Duodenal mucosa (tissue), 2 donors: ENCODE data around the gene HBS1L.

Experiments
- H3K27ac ChIP-seq: one replicate; pipeline ENCODE4 v1.7.0; 2013; ENCODE audit warnings: low read depth, low read length
- H3K27me3 ChIP-seq, 2 donors: one replicate each; pipeline ENCODE4 v1.7.0; 2013; ENCODE audit warnings: low read length in 2 of 2, control low read depth in 1 of 2; ENCODE audit not compliant: insufficient read depth in 2 of 2, control insufficient read depth in 1 of 2
- H3K36me3 ChIP-seq, 2 donors: one replicate each; pipeline ENCODE4 v1.7.0; 2013; ENCODE audit warnings: low read length in 2 of 2, control low read depth in 1 of 2; ENCODE audit not compliant: insufficient read depth in 2 of 2, control insufficient read depth in 1 of 2
- H3K4me1 ChIP-seq, 2 donors: one replicate each; pipeline ENCODE4 v1.7.0; 2013; ENCODE audit warnings: low read length in 2 of 2, control low read depth in 1 of 2; ENCODE audit not compliant: insufficient read depth in 2 of 2, control insufficient read depth in 1 of 2
- H3K4me3 ChIP-seq, 2 donors: one replicate each; pipeline ENCODE4 v1.7.0; 2013; ENCODE audit warnings: low read length in 2 of 2, low read depth in 1 of 2
- H3K9ac ChIP-seq, 2 donors: one replicate each; pipeline ENCODE4 v1.7.0; 2013; ENCODE audit warnings: low read length in 2 of 2, low read depth in 1 of 2
- H3K9me3 ChIP-seq, 2 donors: one replicate each; pipeline ENCODE4 v1.7.0; 2013; ENCODE audit warnings: low read length in 2 of 2, control low read depth in 1 of 2; ENCODE audit not compliant: control insufficient read depth in 1 of 2

HBS1L gene

DNA sequence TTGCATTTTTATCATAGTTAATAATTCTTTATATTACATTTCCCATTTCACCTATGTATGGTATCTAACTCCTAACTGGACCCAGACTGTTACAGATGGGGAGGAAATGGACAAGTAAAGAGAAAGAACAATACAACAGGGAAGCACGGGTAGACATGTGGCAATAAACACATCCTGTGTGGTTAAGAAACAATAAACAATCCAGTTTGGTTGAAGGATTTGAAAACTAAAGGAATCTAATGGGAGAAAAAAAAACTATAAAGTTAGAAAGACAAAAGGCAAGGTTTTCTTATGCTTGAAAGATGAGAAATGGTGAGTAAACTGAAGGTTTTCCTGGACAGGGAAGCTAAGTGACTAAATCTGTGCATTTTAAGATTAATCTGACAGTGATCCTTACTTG, 69.8 kb downstream of the HBS1L start:
- peaks cover 24 to 29% of the 10 kb centered on the region in 2 donors for H3K36me3 ChIP-seq
- no peaks in the 10 kb centered on the region for H3K9me3 ChIP-seq
- H3K4me1 ChIP-seq: no peaks in the 10 kb centered on the region
- H3K9ac ChIP-seq: no peak overlapping the region
- H3K27ac ChIP-seq: no peak overlapping the region
- no peaks in the 10 kb centered on the region for H3K27me3 ChIP-seq
- no peak overlapping the region for H3K4me3 ChIP-seq

DNA sequence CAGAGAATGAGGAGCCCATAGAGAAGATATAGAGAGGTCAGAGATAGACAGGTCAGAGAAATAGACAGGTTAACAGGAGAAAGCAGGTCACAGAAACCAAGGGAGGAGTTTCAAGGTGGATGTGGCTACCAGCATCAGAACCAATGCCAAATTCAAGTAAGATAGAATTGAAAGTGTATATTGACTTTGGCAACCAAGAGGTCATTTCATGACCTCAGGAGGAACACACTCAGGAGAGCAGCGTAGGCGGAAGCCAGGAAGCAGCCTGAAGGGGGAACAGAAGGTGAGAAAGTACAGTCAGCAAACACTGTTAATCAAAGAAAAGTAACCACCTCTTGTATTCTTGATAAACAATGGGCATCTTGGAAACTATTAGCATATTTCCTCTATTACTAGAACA, 70.8 kb downstream of the HBS1L start:
- H3K9me3 ChIP-seq: no peaks in the 10 kb centered on the region
- H3K9ac ChIP-seq: no peak overlapping the region
- no peaks in the 10 kb centered on the region for H3K27me3 ChIP-seq
- no peaks in the 10 kb centered on the region for H3K4me1 ChIP-seq
- no peak overlapping the region for H3K27ac ChIP-seq
- H3K4me3 ChIP-seq: no peak overlapping the region
- peaks cover 27 to 36% of the 10 kb centered on the region in 2 donors for H3K36me3 ChIP-seq

- no peaks in the 10 kb centered on the region for H3K27me3 ChIP-seq
- peaks cover 30 to 42% of the 10 kb centered on the region in 2 donors for H3K36me3 ChIP-seq
- no peak overlapping the region for H3K4me3 ChIP-seq
- no peaks in the 10 kb centered on the region for H3K4me1 ChIP-seq
- H3K27ac ChIP-seq: no peak overlapping the region
- no peaks in the 10 kb centered on the region for H3K9me3 ChIP-seq
- no peak overlapping the region for H3K9ac ChIP-seq
Observed at GRCh38 chr6:134982161-134982560, 72.5 kb downstream of the HBS1L start.

DNA sequence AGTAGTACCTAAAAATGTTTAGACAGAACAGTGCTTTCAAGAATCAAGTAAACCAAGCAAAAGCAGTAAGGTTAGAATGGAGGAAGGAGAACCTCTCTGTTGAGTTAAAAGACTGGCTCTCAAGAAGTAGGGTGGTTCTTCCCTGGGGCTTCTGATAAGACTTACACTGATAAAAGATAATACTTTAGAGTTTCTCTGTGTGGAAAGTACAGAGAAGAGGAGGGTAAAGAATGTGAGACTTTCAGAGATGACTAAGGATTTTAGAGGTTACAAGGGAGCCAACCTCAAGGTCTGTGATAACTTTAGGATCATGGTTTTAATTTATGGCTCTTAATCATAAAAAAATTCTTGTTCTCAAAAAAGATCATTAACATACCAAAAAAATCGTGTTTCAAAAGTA, 73.8 kb downstream of the HBS1L start:
- Histone ChIP-seq H3K36me3 (peaks cover 30 to 46% of the 10 kb centered on the region in 2 donors), H3K9ac (no peak overlapping the region), H3K27me3 (no peaks in the 10 kb centered on the region), H3K9me3 (no peaks in the 10 kb centered on the region), H3K4me3 (no peak overlapping the region), H3K4me1 (no peaks in the 10 kb centered on the region), H3K27ac (no peak overlapping the region)

- Histone ChIP-seq H3K27me3 (no peaks in the 10 kb centered on the region), H3K4me1 (no peaks in the 10 kb centered on the region), H3K4me3 (no peak overlapping the region), H3K9ac (no peak overlapping the region), H3K36me3 (peaks cover 23 to 39% of the 10 kb centered on the region in 2 donors), H3K9me3 (no peaks in the 10 kb centered on the region), H3K27ac (no peak overlapping the region)
Observed at GRCh38 chr6:134979142-134979541, 75.5 kb downstream of the HBS1L start.

DNA sequence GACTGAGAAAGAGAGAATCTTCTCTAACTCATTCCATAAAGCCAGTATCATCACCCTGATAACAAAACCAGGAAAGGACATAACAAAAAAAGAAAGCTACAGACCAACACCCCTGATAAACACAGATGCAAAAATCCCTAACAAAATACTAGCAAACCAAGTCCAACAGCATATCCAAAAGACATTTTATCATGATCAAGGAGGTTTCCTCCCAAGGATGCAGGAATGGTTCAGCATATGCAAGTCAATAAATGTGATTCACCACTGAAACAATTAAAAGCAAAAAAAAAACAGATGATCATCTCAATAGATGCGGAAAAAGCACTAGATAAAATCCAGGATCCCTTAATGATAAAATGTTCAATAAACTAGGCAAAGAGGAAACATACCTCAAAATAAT, 80.3 kb downstream of the HBS1L start:
- no peak overlapping the region for H3K9ac ChIP-seq
- H3K4me1 ChIP-seq: no peaks in the 10 kb centered on the region
- no peaks in the 10 kb centered on the region for H3K9me3 ChIP-seq
- H3K36me3 ChIP-seq: peaks cover 10 to 25% of the 10 kb centered on the region in 2 donors
- H3K27me3 ChIP-seq: no peaks in the 10 kb centered on the region
- H3K27ac ChIP-seq: no peak overlapping the region
- H3K4me3 ChIP-seq: no peak overlapping the region

DNA sequence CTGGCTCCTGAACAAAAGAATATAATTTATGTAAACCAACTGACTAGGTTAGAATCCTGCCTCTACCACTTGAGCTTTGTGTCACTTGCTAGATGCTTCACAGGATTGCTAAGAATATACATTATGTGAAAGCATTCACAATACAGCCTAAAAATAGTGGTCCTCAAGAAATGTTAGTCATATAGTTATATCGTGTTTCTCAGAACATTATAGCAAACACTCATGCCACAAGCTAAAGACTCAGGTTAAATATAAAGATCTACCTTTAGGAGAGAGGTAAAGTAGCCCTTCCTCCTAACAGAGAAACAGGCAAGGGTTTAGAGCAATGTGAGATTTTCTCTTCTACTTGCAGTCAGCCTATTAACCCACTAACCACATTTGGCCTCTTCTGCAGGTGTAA, 86.9 kb downstream of the HBS1L start:
- Histone ChIP-seq H3K9me3 (no peaks in the 10 kb centered on the region), H3K9ac (no peak overlapping the region), H3K27ac (no peak overlapping the region), H3K4me3 (no peak overlapping the region), H3K4me1 (no peaks in the 10 kb centered on the region), H3K27me3 (no peaks in the 10 kb centered on the region), H3K36me3 (peaks cover 5 to 14% of the 10 kb centered on the region in 2 donors)

GRCh38 chr6:134964451-134965203, 90.0 kb downstream of the HBS1L start:
- Histone ChIP-seq H3K9me3 (no peaks in the 10 kb centered on the region), H3K4me3 (no peak overlapping the region), H3K4me1 (no peaks in the 10 kb centered on the region), H3K36me3 (peaks cover 5 to 16% of the 10 kb centered on the region in 2 donors), H3K9ac (no peak overlapping the region), H3K27ac (no peak overlapping the region), H3K27me3 (no peaks in the 10 kb centered on the region)

DNA sequence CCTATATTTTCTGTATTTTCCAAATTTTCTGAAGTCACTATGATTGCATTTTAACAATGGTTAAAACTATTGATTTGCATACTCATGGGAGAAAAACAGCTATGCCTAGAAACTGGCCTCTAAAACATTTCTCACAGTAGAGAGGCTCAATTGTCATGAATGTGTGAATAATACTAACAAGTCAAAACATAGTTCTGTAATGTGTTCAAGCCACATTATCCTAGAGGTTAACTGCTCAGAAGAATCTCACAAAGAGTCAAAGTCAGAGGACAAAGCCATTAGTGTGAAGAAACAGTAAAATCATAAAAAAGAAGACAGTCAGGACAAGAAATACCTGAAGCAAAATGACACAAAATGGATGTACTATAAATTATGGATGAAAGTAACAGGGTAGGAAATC, 92.2 kb downstream of the HBS1L start:
- H3K27ac ChIP-seq: no peak overlapping the region

DNA sequence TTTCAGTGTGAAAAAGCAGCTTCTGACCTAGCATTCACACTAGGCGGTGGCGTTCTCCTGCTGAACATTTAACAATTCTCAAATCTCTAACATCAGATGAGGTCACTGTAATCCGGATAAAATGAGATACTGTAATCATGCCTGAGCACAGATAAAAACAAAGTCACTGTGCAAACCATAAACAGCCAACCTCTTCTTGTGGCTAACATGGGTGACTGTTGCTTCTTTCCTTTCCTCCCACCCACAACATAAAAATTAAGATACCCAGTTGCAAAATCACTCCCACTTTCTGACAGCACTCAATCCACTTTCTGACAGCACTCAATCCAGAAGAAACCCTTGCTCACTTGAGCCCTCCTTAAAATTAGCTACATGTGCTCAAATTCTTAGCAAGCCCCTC, 93.3 kb downstream of the HBS1L start:
- no peak overlapping the region for H3K27ac ChIP-seq
- H3K27me3 ChIP-seq: no peaks in the 10 kb centered on the region
- H3K9me3 ChIP-seq: no peaks in the 10 kb centered on the region
- no peak overlapping the region for H3K9ac ChIP-seq
- H3K36me3 ChIP-seq: peaks cover 5 to 19% of the 10 kb centered on the region in 2 donors
- no peaks in the 10 kb centered on the region for H3K4me1 ChIP-seq
- H3K4me3 ChIP-seq: no peak overlapping the region

More for the DNA sequence above, 92.2 kb downstream of the HBS1L start:
- Histone ChIP-seq H3K36me3 (peaks cover 5 to 19% of the 10 kb centered on the region in 2 donors), H3K9me3 (no peaks in the 10 kb centered on the region), H3K4me1 (no peaks in the 10 kb centered on the region), H3K4me3 (no peak overlapping the region), H3K27me3 (no peaks in the 10 kb centered on the region), H3K9ac (no peak overlapping the region)
